H1 (cell line): ENCODE data around the gene GSKIP.

Experiments
- BACH1 ChIP-seq: IDR thresholded peaks from 2 replicates; pipeline ENCODE4 v1.6.1; 2012; ENCODE audit warnings: low read length, improper control_type of control experiment
- CBX8 ChIP-seq: fragments of 300-800, 300-1000 bp; sonication (generic); IDR thresholded peaks from 2 replicates; pipeline ENCODE4 v1.7.1; 2016; ENCODE audit warnings: low read depth, low read length, borderline replicate concordance
- EZH2 ChIP-seq: fragments of 200-600 bp; sonication (generic); IDR thresholded peaks from 2 replicates; pipeline ENCODE4 v1.7.1; 2012; ENCODE audit warnings: low read depth, mild to moderate bottlenecking, moderate library complexity, low read length, inconsistent platforms; ENCODE audit not compliant: severe bottlenecking
- HDAC2 ChIP-seq, 2 experiments: fragments of 300-600 bp in 1 of 2; sonication (generic) in 1 of 2; IDR thresholded peaks; 2 replicates each; pipeline ENCODE4 v1.6.1; 2011 to 2012; ENCODE audit warnings: low read depth in 2 of 2, low read length in 2 of 2, mild to moderate bottlenecking in 2 of 2, moderate library complexity in 2 of 2, borderline replicate concordance in 1 of 2, inconsistent platforms in 1 of 2
- JUN ChIP-seq: IDR thresholded peaks from 2 replicates; pipeline ENCODE4 v1.6.1; 2011; ENCODE audit warnings: low read depth, mild to moderate bottlenecking, improper control_type of control experiment, low read length
- POLR2A ChIP-seq, 2 experiments: IDR thresholded peaks; 1 replicate in 1 of 2; 2 replicates in 1 of 2; pipeline ENCODE4 v1.6.1; 2011; ENCODE audit warnings: low read depth in 2 of 2, low read length in 2 of 2, mild to moderate bottlenecking in 2 of 2; ENCODE audit errors: control extremely low read depth in 1 of 2
- POLR2AphosphoS5 ChIP-seq: IDR thresholded peaks from 2 replicates; pipeline ENCODE4 v1.6.1; 2011; ENCODE audit warnings: low read depth, low read length
- RAD21 ChIP-seq, 2 experiments: IDR thresholded peaks in 1 of 2; conservative IDR thresholded peaks in 1 of 2; 2 replicates each; pipeline ENCODE4 v1.6.1; 2011; ENCODE audit warnings: low read depth in 2 of 2, low read length in 2 of 2, improper control_type of control experiment in 1 of 2, inconsistent platforms in 1 of 2, mild to moderate bottlenecking in 1 of 2, moderate library complexity in 1 of 2
- SP1 ChIP-seq: IDR thresholded peaks from 2 replicates; pipeline ENCODE4 v1.6.1; 2011; ENCODE audit warnings: low read depth, low read length
- YY1 ChIP-seq: IDR thresholded peaks from 2 replicates; pipeline ENCODE4 v1.6.1; 2011; ENCODE audit warnings: low read depth, mild to moderate bottlenecking, low read length
- TF ChIP-seq, protein P1 (sequence below): IDR thresholded peaks from 2 replicates; pipeline ENCODE4 v1.6.1; 2012; ENCODE audit warnings: inconsistent platforms
- TF ChIP-seq, protein P2 (sequence below), 3 experiments: IDR thresholded peaks; 1 replicate in 2 of 3; 2 replicates in 1 of 3; pipeline versions ENCODE4 v1.5.1 to v1.6.1; 2011; ENCODE audit warnings: low read length in 3 of 3, mild to moderate bottlenecking in 3 of 3, inconsistent platforms in 2 of 3, low read depth in 1 of 3, moderate library complexity in 1 of 3; ENCODE audit not compliant: insufficient read depth in 1 of 3; ENCODE audit errors: control extremely low read depth in 1 of 3
- TF ChIP-seq, protein P3 (sequence below): IDR thresholded peaks from 2 replicates; pipeline ENCODE4 v1.6.1; 2012; ENCODE audit warnings: inconsistent platforms

DNA sequence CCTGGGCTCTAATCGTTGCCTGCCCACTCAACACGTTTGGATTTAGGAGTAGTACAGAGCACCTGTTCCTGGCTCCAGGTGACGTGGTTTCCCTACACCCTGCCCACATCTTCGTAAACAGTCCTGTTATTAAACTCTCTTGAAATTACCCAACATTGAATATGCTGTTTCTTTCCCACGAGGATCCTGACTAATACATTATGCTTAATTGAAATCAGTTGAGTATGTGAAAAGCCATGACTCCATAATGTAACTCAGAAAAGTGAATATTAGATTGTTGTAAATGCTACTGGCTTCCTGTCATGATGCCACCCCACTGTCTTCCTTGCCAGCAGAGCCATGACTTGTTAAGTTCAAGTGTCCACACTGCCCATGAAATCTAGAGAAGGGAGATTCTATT, 50.2 kb downstream of the GSKIP start:
- no peak for TF ChIP-seq CBX8
- TF ChIP-seq, protein P1, sequence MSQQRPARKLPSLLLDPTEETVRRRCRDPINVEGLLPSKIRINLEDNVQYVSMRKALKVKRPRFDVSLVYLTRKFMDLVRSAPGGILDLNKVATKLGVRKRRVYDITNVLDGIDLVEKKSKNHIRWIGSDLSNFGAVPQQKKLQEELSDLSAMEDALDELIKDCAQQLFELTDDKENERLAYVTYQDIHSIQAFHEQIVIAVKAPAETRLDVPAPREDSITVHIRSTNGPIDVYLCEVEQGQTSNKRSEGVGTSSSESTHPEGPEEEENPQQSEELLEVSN, result no peak
- TF ChIP-seq BACH1, result no peak
- no peak for TF ChIP-seq HDAC2 (IDR thresholded peaks at IDR 0.05; ENCODE audit: borderline replicate concordance in 1 of 2, low read depth in 2 of 2, low read length in 2 of 2)
- no peak for TF ChIP-seq POLR2AphosphoS5
- no peak for TF ChIP-seq POLR2A (IDR thresholded peaks at IDR 0.05; ENCODE audit: control extremely low read depth in 1 of 2, low read depth in 2 of 2, low read length in 2 of 2)
- no peak for TF ChIP-seq RAD21 (IDR thresholded peaks at IDR 0.05 in 1 of 2, conservative IDR thresholded peaks at IDR 0.05 in 1 of 2; ENCODE audit: low read depth in 2 of 2, low read length in 2 of 2)
- no peak for TF ChIP-seq YY1
- TF ChIP-seq, protein P2, sequence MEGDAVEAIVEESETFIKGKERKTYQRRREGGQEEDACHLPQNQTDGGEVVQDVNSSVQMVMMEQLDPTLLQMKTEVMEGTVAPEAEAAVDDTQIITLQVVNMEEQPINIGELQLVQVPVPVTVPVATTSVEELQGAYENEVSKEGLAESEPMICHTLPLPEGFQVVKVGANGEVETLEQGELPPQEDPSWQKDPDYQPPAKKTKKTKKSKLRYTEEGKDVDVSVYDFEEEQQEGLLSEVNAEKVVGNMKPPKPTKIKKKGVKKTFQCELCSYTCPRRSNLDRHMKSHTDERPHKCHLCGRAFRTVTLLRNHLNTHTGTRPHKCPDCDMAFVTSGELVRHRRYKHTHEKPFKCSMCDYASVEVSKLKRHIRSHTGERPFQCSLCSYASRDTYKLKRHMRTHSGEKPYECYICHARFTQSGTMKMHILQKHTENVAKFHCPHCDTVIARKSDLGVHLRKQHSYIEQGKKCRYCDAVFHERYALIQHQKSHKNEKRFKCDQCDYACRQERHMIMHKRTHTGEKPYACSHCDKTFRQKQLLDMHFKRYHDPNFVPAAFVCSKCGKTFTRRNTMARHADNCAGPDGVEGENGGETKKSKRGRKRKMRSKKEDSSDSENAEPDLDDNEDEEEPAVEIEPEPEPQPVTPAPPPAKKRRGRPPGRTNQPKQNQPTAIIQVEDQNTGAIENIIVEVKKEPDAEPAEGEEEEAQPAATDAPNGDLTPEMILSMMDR (IDR thresholded peaks at IDR 0.05; ENCODE audit: control extremely low read depth in 1 of 3, insufficient read depth in 1 of 3, low read depth in 1 of 3, low read length in 3 of 3), result no peak
- TF ChIP-seq EZH2, result no peak
- TF ChIP-seq JUN, result no peak
- TF ChIP-seq, protein P3, sequence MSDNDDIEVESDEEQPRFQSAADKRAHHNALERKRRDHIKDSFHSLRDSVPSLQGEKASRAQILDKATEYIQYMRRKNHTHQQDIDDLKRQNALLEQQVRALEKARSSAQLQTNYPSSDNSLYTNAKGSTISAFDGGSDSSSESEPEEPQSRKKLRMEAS, result no peak
- no peak for TF ChIP-seq SP1
